Activated CD4-positive, CD25-positive, alpha-beta regulatory T cell (primary cell): ENCODE measurements around the gene STEAP1B.
"Not testable (repeated sequence)": the region's sequence is repeated elsewhere in the genome, so short reads cannot be mapped to it uniquely, and the experiment has no call there.

Experiments
- DNase-seq, 4 experiments: peaks; one replicate each; lab custom pipeline; 2025; lab: John Stamatoyannopoulos, UW

Gene STEAP1B

GRCh38 chr7:22496912-22497311 lies 3.1 kb downstream of the STEAP1B start:
- not testable (repeated sequence) for DNase-seq

- DNase-seq, result not testable (repeated sequence)
These were observed 3.6 kb downstream of the STEAP1B start for GRCh38 chr7:22496296-22496888.

- DNase-seq, result not testable (repeated sequence)
These were observed 6.6 kb downstream of the STEAP1B start for GRCh38 chr7:22493160-22493925.

GRCh38 chr7:22488643-22489462 lies 11.1 kb downstream of the STEAP1B start:
- DNase-seq, result peak in 3 of 4 experiments; percentile 4 to 28 (median 16)

- DNase-seq, result no peak
These were observed 11.9 kb downstream of the STEAP1B start for GRCh38 chr7:22487978-22488642.

GRCh38 chr7:22486597-22486996 lies 13.4 kb downstream of the STEAP1B start:
- DNase-seq, result no peak

- DNase-seq, result no peak
These were observed 14.8 kb downstream of the STEAP1B start for GRCh38 chr7:22485189-22485588.

GRCh38 chr7:22482503-22482902 lies 17.5 kb downstream of the STEAP1B start:
- DNase-seq, result no peak

GRCh38 chr7:22481726-22482125 lies 18.3 kb downstream of the STEAP1B start:
- DNase-seq, result no peak

GRCh38 chr7:22480523-22481075 lies 19.4 kb downstream of the STEAP1B start:
- no peak for DNase-seq

- no peak for DNase-seq
These were observed 22.0 kb downstream of the STEAP1B start for GRCh38 chr7:22477876-22478450.

GRCh38 chr7:22477262-22477661 lies 22.7 kb downstream of the STEAP1B start:
- DNase-seq, result no peak

- DNase-seq, result no peak
These were observed 23.2 kb downstream of the STEAP1B start for GRCh38 chr7:22476824-22477223.

GRCh38 chr7:22474645-22475044 lies 25.3 kb downstream of the STEAP1B start:
- DNase-seq, result no peak

- DNase-seq, result no peak
These were observed 29.0 kb downstream of the STEAP1B start for GRCh38 chr7:22470981-22471380.

- no peak for DNase-seq
These were observed 30.4 kb downstream of the STEAP1B start for GRCh38 chr7:22469371-22470143.

- no peak for DNase-seq
These were observed 31.4 kb downstream of the STEAP1B start for GRCh38 chr7:22468609-22469008.

GRCh38 chr7:22464299-22464698 lies 35.7 kb downstream of the STEAP1B start:
- DNase-seq, result no peak

- no peak for DNase-seq
These were observed 39.5 kb downstream of the STEAP1B start for GRCh38 chr7:22460363-22460988.

GRCh38 chr7:22457471-22457870 lies 42.5 kb downstream of the STEAP1B start:
- DNase-seq, result no peak
